ENCODE measurements around the gene CTNNBL1.
"Not testable (repeated sequence)": the region's sequence is repeated elsewhere in the genome, so short reads cannot be mapped to it uniquely, and the experiment has no call there.

The CTNNBL1 gene

DNA sequence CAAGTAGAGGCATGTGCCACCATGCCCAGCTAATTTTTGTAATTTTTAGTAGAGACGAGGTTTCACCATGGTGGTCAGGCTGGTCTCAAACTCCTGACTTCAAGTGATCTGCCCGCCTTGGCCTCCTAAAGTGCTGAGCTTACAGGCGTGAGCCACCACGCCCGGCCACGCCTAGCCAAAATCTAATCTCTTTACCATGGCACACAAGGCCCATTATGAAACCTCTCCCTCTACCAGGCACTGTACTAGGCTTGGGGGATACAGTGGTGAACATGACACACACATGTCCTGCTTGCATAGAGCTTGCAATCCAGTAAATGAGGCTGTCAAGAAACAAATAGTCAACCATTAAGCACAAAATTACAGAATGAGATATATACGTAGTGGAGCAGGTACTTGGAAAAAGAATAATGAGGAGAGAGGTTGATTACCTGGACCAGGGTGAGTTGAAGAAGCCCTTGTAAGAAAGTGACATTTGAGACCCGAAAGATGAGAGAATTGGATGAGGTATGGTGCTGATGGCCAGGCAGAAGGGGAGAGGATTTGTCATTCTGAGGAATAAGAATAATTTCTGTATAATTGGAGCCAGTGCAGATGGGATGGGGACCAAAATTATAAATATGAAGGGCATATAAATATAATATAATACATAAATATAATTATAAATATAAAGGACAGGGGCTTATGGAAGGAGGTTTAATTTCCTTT is 1.2 kb upstream of the CTNNBL1 start:
- Mint-ChIP-seq H3K27ac (no peak overlapping the region), H3K9me3 (no peaks in the 10 kb centered on the region), H3K4me1 (peaks cover 24% of the 10 kb centered on the region), H3K27me3 (peaks cover 51% of the 10 kb centered on the region), H3K4me3 (no peak overlapping the region)
- ATAC-seq = no peak
- DNase-seq = no peak

- DNase-seq = no peak
- Mint-ChIP-seq H3K27me3 (peaks cover 47% of the 10 kb centered on the region), H3K4me1 (peaks cover 18% of the 10 kb centered on the region), H3K4me3 (peak overlapping the region; percentile 91 to 95), H3K9me3 (no peaks in the 10 kb centered on the region), H3K27ac (no peak overlapping the region)
- ATAC-seq = no peak
Measured at GRCh38 chr20:37693242-37693634, 592 bp upstream of the CTNNBL1 start.

- Mint-ChIP-seq H3K9me3 (no peaks in the 10 kb centered on the region), H3K4me1 (peaks cover 34% of the 10 kb centered on the region), H3K27me3 (peaks cover 22% of the 10 kb centered on the region), H3K4me3 (peak overlapping the region in 1 of 2 donors; percentile 11), H3K27ac (no peak overlapping the region)
- DNase-seq (no peak), ATAC-seq (no peak)
Measured at GRCh38 chr20:37695684-37696342, 2.0 kb downstream of the CTNNBL1 start.

DNA sequence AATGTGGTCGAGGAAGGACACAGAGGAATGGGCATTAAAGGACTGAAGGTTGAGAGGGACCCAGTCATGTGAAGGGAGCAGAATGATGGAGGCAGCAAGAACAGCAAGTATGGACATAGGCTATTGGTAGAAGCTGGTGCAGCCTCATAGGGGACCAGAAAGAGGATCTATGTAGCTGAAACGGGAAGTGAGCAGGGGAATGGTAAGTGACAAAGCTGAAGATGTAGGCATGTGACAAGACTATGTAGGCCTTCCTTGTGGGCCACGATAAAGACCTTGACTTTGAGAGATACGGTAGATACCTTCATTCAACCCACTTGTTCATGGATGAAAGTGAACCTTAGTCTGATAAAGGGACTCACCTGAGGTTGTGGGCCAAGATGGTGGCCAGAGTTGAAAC is 3.5 kb downstream of the CTNNBL1 start:
- ATAC-seq (no peak), DNase-seq (no peak)
- H3K27me3 Mint-ChIP-seq = peaks cover 7% of the 10 kb centered on the region
- H3K27ac Mint-ChIP-seq = no peak overlapping the region
- no peaks in the 10 kb centered on the region for H3K9me3 Mint-ChIP-seq
- no peak overlapping the region for H3K4me3 Mint-ChIP-seq
- H3K4me1 Mint-ChIP-seq = peaks cover 34% of the 10 kb centered on the region

GRCh38 chr20:37699202-37699601 is 5.4 kb downstream of the CTNNBL1 start:
- no peak for ATAC-seq
- H3K9me3 Mint-ChIP-seq = no peaks in the 10 kb centered on the region
- no peak overlapping the region for H3K27ac Mint-ChIP-seq
- H3K27me3 Mint-ChIP-seq = no peaks in the 10 kb centered on the region
- DNase-seq = no peak
- H3K4me1 Mint-ChIP-seq = peaks cover 25% of the 10 kb centered on the region
- no peak overlapping the region for H3K4me3 Mint-ChIP-seq

GRCh38 chr20:37700301-37700700 is 6.5 kb downstream of the CTNNBL1 start:
- Mint-ChIP-seq H3K27ac (peak overlapping the region in 1 of 2 donors; percentile 52), H3K9me3 (no peaks in the 10 kb centered on the region), H3K4me3 (no peak overlapping the region), H3K4me1 (peaks cover 25% of the 10 kb centered on the region), H3K27me3 (no peaks in the 10 kb centered on the region)
- DNase-seq (no peak), ATAC-seq (no peak)

DNA sequence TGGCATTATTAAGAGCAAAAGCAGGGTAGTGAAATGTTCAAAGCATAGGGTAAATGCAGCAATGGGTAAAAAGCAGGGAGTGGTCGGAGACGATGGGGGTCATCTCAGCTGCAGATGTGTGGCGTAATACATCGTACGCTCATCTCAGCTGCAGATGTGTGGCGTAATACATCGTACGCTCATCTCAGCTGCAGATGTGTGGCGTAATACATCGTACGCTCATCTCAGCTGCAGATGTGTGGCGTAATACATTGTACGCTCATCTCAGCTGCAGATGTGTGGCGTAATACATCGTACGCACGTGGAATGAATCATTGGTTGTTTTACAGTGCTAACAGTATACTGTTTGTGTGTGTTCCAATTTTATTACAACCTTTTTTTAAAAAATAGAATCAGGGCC is 7.8 kb downstream of the CTNNBL1 start:
- not testable (repeated sequence) for H3K27me3 Mint-ChIP-seq, DNase-seq, ATAC-seq, H3K4me3 Mint-ChIP-seq, H3K9me3 Mint-ChIP-seq, H3K27ac Mint-ChIP-seq
- peaks cover 17% of the 10 kb centered on the region for H3K4me1 Mint-ChIP-seq

DNA sequence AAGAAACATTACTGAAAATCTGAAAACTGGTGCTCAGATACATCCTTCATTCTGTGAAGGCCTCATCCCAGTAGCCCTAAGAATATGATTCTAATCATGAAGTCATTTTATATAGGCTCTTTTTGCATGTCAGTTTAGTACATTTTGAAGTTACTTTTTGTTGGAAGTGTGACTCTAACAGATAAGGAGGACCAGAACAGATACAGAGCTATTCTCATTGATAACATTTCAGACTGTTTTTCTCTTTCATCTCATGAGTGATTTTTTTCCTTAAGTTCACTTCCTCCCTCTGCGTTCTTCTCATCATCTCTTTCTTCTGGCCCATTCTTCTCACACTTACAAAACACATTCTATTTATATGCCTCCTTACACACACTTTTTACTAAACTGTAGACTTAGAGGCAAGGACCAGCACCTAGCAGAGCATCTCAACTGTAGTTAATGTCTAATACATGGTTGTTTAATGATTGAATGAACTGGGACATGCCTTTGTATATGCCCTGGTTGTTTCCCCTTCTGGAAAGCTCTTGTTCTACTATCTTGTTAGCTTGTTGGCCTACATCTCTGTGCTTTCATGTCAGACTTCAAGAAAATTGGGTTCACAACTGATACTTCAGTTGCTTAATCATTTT is 8.7 kb downstream of the CTNNBL1 start:
- no peak for ATAC-seq
- Mint-ChIP-seq H3K4me3 (no peak overlapping the region), H3K27ac (no peak overlapping the region), H3K4me1 (peaks cover 18% of the 10 kb centered on the region), H3K27me3 (no peaks in the 10 kb centered on the region), H3K9me3 (no peaks in the 10 kb centered on the region)
- no peak for DNase-seq

- H3K27me3 Mint-ChIP-seq = no peaks in the 10 kb centered on the region
- no peaks in the 10 kb centered on the region for H3K9me3 Mint-ChIP-seq
- ATAC-seq = no peak
- no peak overlapping the region for H3K4me3 Mint-ChIP-seq
- H3K4me1 Mint-ChIP-seq = peaks cover 23% of the 10 kb centered on the region
- no peak overlapping the region for H3K27ac Mint-ChIP-seq
- DNase-seq = no peak
Measured at GRCh38 chr20:37703035-37703845, 9.4 kb downstream of the CTNNBL1 start.

- DNase-seq (no peak), ATAC-seq (no peak)
- Mint-ChIP-seq H3K27ac (no peak overlapping the region), H3K9me3 (no peaks in the 10 kb centered on the region), H3K27me3 (no peaks in the 10 kb centered on the region), H3K4me1 (peaks cover 8% of the 10 kb centered on the region), H3K4me3 (no peak overlapping the region)
Measured at GRCh38 chr20:37704955-37705354, 11.1 kb downstream of the CTNNBL1 start.

DNA sequence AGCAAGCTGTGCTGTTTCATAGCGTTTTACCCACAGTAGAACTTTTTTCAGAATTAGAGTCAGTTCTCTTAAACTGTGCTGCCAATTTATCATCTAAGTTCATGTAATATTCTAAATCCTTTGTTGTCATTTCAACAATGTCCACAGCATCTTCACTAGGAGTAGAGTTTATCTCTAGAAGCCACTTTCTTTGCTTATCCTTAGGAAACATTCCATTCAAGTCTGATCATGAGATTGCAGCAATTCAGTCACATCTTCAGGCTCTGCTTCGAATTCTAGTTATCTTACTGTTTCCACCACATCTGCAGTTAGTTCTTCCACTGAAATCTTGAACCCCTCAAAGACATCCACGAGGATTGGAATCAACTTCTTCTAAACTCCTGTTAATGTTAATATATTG is 12.5 kb downstream of the CTNNBL1 start:
- H3K4me3 Mint-ChIP-seq = no peak overlapping the region
- DNase-seq (no peak), ATAC-seq (no peak)
- H3K27ac Mint-ChIP-seq = no peak overlapping the region
- H3K4me1 Mint-ChIP-seq = peaks cover 7% of the 10 kb centered on the region
- H3K27me3 Mint-ChIP-seq = no peaks in the 10 kb centered on the region
- H3K9me3 Mint-ChIP-seq = no peaks in the 10 kb centered on the region

DNA sequence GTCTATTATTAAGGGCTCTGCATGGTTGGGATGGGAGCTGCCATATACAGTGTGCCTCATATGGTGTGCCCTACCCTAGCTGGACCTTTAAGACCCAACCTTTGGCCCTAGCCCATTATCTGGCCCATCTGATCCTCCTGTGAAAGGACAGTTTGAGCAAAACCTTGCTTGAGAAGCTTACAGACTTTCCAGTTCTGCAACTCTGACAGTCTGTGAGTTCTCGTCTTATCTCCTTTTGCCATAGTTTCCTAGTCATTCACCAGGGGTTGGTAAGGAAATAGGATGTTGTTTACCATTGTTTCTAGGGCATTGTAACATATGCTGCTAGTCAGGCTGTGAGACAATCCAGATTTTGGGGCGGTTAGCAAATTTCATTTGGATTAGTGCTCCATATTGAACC is 17.2 kb downstream of the CTNNBL1 start:
- ATAC-seq (no peak), DNase-seq (no peak)
- Mint-ChIP-seq H3K4me1 (peaks cover 21% of the 10 kb centered on the region), H3K27me3 (no peaks in the 10 kb centered on the region), H3K4me3 (no peak overlapping the region), H3K9me3 (no peaks in the 10 kb centered on the region), H3K27ac (no peak overlapping the region)

- no peak for ATAC-seq
- Mint-ChIP-seq H3K27me3 (no peaks in the 10 kb centered on the region), H3K27ac (no peak overlapping the region), H3K4me1 (peaks cover 21% of the 10 kb centered on the region), H3K9me3 (no peaks in the 10 kb centered on the region), H3K4me3 (no peak overlapping the region)
- DNase-seq = no peak
Measured at GRCh38 chr20:37711994-37712964, 18.4 kb downstream of the CTNNBL1 start.

- ATAC-seq (no peak), DNase-seq (no peak)
- Mint-ChIP-seq H3K9me3 (no peaks in the 10 kb centered on the region), H3K4me3 (no peak overlapping the region), H3K27me3 (no peaks in the 10 kb centered on the region), H3K27ac (no peak overlapping the region), H3K4me1 (peaks cover 14% of the 10 kb centered on the region)
Measured at GRCh38 chr20:37713396-37713795, 19.6 kb downstream of the CTNNBL1 start.
